ENCODE results near the gene BTG2.

The BTG2 gene

DNA sequence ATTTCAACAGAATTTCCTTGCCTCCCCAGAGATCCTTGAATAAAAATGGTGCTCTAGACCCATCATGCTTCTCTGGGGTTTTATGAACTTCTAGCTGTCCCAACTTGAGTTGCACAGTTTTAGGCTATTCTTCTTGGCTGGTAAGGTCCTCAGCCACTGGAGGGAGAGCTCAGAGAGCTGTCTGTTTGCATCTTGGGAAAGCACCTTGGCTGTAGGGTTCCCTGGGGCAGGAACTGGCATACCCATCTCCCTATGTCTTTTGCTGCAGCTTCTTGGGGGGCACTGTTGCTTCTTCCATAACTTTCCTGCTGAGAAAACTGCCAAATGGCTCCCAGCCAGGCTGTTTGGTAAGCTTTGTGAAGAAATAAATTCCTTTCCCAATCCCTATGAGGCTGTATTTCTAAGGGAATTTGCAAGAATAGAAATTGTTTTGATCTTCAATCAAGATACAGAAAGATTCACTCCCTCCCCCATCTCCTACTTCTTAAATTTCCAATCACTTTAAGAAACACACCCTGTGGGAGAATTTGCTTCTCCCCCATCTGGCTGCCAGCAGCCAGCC lies 53.8 kb downstream of the BTG2 start:
- TF ChIP-seq, protein P1, sequence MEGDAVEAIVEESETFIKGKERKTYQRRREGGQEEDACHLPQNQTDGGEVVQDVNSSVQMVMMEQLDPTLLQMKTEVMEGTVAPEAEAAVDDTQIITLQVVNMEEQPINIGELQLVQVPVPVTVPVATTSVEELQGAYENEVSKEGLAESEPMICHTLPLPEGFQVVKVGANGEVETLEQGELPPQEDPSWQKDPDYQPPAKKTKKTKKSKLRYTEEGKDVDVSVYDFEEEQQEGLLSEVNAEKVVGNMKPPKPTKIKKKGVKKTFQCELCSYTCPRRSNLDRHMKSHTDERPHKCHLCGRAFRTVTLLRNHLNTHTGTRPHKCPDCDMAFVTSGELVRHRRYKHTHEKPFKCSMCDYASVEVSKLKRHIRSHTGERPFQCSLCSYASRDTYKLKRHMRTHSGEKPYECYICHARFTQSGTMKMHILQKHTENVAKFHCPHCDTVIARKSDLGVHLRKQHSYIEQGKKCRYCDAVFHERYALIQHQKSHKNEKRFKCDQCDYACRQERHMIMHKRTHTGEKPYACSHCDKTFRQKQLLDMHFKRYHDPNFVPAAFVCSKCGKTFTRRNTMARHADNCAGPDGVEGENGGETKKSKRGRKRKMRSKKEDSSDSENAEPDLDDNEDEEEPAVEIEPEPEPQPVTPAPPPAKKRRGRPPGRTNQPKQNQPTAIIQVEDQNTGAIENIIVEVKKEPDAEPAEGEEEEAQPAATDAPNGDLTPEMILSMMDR (IDR thresholded peaks at IDR 0.05; ENCODE audit: low read length): no peak
- TF ChIP-seq EZH2 (optimal IDR thresholded peaks at IDR 0.05; ENCODE audit: low read depth, low read length) (no peak), EZH2phosphoT487 (IDR thresholded peaks at IDR 0.05; ENCODE audit: low read length) (no peak)

More for the DNA sequence above, 53.8 kb downstream of the BTG2 start:
- no peak overlapping the region for H3K9ac ChIP-seq (ENCODE audit: low read length)
- no peaks in the 10 kb centered on the region for H3K9me3 ChIP-seq (replicated peaks; ENCODE audit: insufficient read depth, low read length)
- no peaks in the 10 kb centered on the region for H3K79me2 ChIP-seq (ENCODE audit: low read length)
- no peaks in the 10 kb centered on the region for H4K20me1 ChIP-seq (ENCODE audit: insufficient read depth, low read length)
- no peak overlapping the region for H3K4me2 ChIP-seq (ENCODE audit: low read depth, low read length)
- no peak overlapping the region for H3K4me3 ChIP-seq (ENCODE audit: low read length)
- H3K27ac ChIP-seq (ENCODE audit: low read length): no peak overlapping the region
- H3K4me1 ChIP-seq (ENCODE audit: low read length): no peaks in the 10 kb centered on the region
- no peaks in the 10 kb centered on the region for H3K36me3 ChIP-seq (replicated peaks; ENCODE audit: insufficient read depth, low read length)
- H3F3A ChIP-seq (ENCODE audit: insufficient read depth, low read length): no peaks in the 10 kb centered on the region
- DNase-seq: no peak
- no peaks in the 10 kb centered on the region for H3K27me3 ChIP-seq (replicated peaks; ENCODE audit: insufficient read depth, low read length)
- H3K9me2 ChIP-seq (replicated peaks; ENCODE audit: insufficient read depth, low read length): no peaks in the 10 kb centered on the region
- no peak overlapping the region for H2AFZ ChIP-seq (ENCODE audit: low read length)
